HG02973 (cell line): ENCODE data around the gene LRTM2.
A peak's percentile ranks its signal among the peaks of the same experiment; 100 is the strongest.

Source experiments
- ATAC-seq: cut with Tn5 transposase; IDR thresholded peaks from one replicate; pipeline ENCODE4 v1.9.1; 2021; ENCODE audit warnings: moderate library complexity; ENCODE audit not compliant: unreplicated experiment

The LRTM2 gene

DNA sequence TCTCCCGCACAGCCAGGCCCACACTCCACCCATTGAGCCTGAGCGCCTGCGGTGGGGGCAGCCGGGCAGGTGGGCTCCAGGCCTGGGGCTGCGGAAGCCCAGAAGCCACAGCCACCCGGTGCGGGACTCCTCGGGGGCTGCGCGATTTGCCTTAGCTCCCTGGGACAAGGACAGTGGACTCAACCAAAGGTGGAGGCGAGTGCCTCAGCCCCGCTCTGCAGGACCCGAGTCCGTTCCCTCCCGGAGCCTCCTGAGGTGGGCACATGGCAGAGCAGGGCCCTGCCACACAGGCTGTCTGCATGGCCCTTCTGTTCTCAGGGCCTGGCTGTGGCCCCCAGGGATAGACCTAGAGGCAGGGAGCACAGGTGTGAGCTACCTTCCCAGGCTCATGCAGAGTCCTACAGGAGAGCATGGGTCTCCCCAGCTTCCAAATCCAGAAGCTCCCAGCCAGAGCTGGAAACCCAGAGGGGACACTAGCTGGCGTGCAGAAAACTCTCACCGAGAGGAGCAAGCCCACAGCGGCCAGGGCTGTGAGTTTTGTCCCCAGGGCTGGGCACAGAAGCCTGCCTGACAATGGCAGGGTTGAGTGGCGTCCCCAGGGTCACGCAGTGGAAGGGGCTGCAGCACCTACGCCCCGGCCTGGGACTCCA is 22.2 kb upstream of the LRTM2 start:
- ATAC-seq = no peak

GRCh38 chr12:1798641-1799020 is 21.7 kb upstream of the LRTM2 start:
- ATAC-seq = no peak

- ATAC-seq = no peak
Measured at GRCh38 chr12:1799051-1799881, 21.1 kb upstream of the LRTM2 start.

DNA sequence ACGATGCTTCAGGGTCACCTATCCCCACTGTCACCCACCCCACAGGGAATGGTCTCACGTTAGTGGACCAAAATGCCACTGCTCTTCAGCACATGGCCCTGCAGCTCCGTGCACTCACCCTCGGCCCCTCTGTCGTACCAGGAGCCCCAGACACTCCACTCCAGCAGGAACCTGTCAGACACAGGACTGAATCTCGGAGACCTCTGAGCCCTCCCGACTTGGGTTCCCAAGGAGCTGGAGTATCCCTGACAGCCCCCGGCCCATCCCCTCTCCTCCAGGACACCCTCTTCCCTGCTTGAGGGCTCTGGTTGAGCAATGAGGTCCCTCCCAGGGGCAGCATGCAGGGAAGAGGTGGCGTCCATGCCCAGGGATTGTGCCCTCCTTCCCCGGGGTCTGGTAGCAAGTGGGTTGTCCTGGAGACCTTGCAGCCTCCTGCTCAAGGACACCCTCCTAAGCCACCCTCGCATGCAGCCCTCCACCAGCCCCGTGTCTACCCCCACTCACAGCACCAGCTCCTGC is 20.4 kb upstream of the LRTM2 start:
- ATAC-seq = no peak

- no peak for ATAC-seq
Measured at GRCh38 chr12:1800401-1801302, 19.7 kb upstream of the LRTM2 start.

DNA sequence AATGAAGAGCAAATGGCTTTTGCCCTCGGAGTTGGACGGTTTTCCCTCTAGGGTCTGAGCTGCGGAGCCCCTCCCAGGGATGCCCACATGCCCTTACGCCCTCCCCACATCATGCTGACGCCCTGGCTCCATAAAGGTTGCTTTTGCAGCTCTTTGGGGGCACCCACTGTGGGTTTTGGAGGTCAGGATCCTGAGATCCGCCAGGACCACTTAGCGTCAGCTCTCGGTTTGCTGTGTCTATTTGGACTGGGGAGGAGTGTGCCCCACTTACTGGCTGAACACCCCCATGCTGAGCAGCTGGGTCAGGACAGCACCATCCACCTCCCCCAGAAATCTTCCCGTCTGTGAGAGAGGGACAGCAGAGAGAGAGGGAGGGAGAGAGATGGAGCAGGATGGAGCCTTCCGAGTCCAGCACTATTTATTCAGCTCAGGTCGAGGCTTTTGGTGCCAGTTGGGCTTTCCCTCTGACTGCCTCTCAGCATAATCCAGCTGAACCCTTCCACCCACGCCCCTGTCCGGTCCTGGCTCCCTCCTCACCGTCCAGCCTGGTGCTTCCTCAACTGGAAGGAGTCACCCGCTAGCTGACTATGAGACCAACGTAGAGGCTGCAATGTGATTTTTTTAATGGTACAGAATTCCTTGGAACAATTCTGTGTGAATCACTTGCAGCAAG is 18.9 kb upstream of the LRTM2 start:
- ATAC-seq = no peak

DNA sequence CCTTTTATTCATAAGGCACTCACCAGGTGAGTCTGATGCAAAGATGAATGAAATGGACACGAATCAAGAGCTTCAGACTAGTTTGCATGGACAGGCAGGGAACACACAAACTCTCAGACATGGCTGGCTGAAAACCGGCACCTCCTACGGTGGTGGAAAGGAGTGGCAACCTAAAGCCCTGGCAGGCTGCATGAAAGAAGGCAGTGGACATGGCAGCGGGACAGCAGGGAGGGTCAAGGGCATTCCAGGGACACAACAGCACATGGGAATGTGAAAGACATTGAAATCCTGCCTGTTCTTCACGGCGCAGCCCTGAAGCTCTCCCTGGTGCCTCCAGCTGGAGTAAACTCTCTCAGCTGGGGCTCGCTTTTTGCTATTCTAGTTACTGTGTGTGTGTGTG is 16.6 kb upstream of the LRTM2 start:
- no peak for ATAC-seq

- ATAC-seq = peak; percentile 84
Measured at GRCh38 chr12:1804545-1805332, 15.6 kb upstream of the LRTM2 start.

DNA sequence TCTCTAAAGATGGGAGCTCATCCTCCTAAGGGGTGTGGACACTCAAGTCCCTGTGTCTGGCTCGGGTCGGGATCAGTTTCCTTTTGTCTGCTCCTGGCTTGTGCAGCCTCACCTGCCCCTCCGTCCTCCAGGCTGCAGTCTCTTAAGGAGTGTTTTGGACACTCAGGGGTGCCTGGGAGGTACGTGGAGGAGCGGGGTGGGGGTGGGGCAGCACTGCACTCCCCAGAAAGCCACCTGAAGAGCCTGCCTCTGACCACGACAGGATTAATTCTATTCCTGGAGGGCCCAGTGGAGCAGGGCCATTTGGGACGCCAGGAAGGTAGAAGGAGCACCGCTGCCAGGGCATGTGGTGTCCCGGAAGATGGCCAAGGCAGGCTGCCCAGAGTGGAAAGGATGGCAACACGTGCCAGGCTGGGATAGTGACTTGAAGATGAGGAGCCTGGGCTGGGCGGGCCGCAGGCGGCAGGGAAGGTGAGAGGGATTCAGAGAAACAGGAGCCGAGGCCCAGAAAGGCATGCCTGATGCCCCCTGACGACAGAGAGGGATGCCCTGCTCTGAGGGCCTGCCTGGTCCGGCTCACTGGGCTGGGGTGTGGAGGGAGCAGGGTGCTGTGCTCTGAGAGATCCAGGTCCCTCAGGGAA is 14.8 kb upstream of the LRTM2 start:
- ATAC-seq = no peak

GRCh38 chr12:1806301-1807086 is 13.9 kb upstream of the LRTM2 start:
- ATAC-seq = no peak

DNA sequence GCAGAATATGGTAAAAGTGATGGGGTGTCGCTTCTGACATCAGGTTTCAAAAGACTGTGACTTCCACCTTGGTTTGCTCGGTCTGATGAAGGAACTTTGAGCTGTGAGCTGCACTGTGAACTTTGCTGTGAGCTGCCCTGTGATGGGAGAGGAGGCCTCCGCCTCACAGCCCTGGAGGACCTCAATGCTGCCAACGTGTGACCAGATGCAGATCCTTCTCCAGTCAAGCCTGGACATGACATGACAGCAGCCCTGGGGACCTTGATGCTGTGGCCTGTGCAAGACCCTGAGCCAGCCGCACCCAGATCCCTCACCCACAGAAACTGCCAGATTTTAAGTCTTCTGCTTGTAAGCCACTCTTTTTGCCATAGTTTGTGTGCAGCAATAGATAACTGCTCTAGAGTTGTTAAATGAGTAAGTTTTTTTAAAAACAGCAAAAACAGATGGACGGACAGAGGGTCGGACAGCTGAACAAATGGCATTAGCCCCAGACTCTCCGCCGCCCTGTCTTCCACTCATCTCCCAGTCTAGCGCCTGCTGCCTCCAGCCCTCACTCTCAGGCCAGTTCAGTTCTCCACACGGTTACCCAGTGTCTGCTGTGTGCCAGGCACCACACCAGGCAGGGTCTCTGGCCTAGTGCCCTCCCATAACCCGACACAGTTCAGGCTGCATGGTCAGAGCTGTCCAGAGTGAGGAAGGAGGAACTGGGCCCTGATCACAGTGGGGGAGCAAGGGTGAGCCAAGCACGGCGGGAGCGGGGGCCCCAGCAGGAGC is 13.1 kb upstream of the LRTM2 start:
- ATAC-seq = no peak

GRCh38 chr12:1808036-1808797 is 12.1 kb upstream of the LRTM2 start:
- no peak for ATAC-seq

- no peak for ATAC-seq
Measured at GRCh38 chr12:1808798-1809480, 11.4 kb upstream of the LRTM2 start.

- no peak for ATAC-seq
Measured at GRCh38 chr12:1809591-1810190, 10.7 kb upstream of the LRTM2 start.

GRCh38 chr12:1810201-1810930 is 10.0 kb upstream of the LRTM2 start:
- ATAC-seq = no peak

DNA sequence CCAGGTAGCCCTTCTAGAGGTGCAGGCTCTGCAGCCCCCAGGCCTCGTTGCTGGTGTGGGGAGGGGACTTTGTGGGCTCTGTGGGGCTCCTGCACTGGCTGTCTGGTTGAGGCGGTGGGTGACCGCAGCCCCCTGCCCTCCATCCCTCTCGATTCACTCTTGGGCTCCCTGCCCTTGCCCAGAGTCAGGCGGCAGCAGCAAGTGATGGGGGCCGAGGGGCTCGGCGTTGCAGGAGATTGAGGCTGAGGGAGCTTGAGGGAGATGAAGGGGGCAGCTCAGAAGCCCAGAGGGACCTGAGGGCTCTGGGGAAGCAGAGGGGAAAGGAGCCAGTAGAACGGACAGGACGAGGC is 9.5 kb upstream of the LRTM2 start:
- ATAC-seq = no peak
